Breast epithelium (tissue), 4 donors: ENCODE data around the gene ADD3. TPM values are rescaled to one million over a fixed set of nuclear protein-coding genes. Genes with fewer than 3 reads are reported as not detected.

Source experiments
- DNase-seq, 2 donors: peaks; one replicate each; pipeline ENCODE4 v3.0.0-alpha.2; 2019; ENCODE audit warnings: low spot score in 2 of 2
- H3K27ac ChIP-seq, 2 donors: fragments of 200-600 bp; sonication (generic) in 1 of 2; one replicate each; pipeline ENCODE4 v1.5.1; 2016 to 2019; ENCODE audit warnings: mild to moderate bottlenecking in 1 of 2
- H3K27me3 ChIP-seq, 2 donors: fragments of 200-600 bp; sonication (generic) in 1 of 2; one replicate each; pipeline versions ENCODE4 v1.5.1 to v1.6.0; 2017 to 2019; ENCODE audit warnings: control low read depth in 1 of 2, mild to moderate bottlenecking in 1 of 2
- H3K36me3 ChIP-seq: fragments of 200-600 bp; one replicate; pipeline ENCODE4 v1.5.1; 2019
- H3K4me1 ChIP-seq, 2 donors: fragments of 200-600 bp; sonication (generic); one replicate each; pipeline ENCODE4 v1.5.1; 2016 to 2019; ENCODE audit warnings: control low read depth in 1 of 2
- H3K4me3 ChIP-seq, 3 donors: fragments of 200-600 bp; sonication (generic); 1 replicate in 2 of 3; 2 replicates in 1 of 3; pipeline ENCODE4 v1.5.1; 2016 to 2019; ENCODE audit warnings: mild to moderate bottlenecking in 3 of 3, moderate library complexity in 2 of 3
- H3K9me3 ChIP-seq, 2 donors: fragments of 200-600 bp; sonication (generic) in 1 of 2; one replicate each; pipeline ENCODE4 v1.5.1; 2016 to 2019; ENCODE audit warnings: control low read depth in 1 of 2
- CTCF ChIP-seq, 3 donors: fragments of 450-650 bp; IDR thresholded peaks; one replicate each; pipeline ENCODE4 v1.5.1; 2016 to 2017; ENCODE audit warnings: antibody characterized with exemption in 3 of 3, mild to moderate bottlenecking in 3 of 3, moderate library complexity in 3 of 3
- POLR2A ChIP-seq: fragments of 450-650 bp; IDR thresholded peaks from one replicate; pipeline ENCODE4 v1.6.1; 2016; ENCODE audit warnings: antibody characterized with exemption, mild to moderate bottlenecking, moderate library complexity
- POLR2AphosphoS5 ChIP-seq, 3 donors: sonication (generic); formaldehyde crosslinking; IDR thresholded peaks; one replicate each; pipeline ENCODE4 v1.6.1; 2017; ENCODE audit warnings: antibody characterized with exemption in 3 of 3
- intact Hi-C: fragments of 100-400 bp; cut with DNase I; formaldehyde crosslinking; loops from one replicate; pipeline ENCODE4 v1.15.1; 2023; ENCODE audit warnings: low total_unique reads
- total RNA-seq, 3 donors: library from RNA; depleted of rRNA; stranded (reverse); fragments of >200 nt; gene quantifications; one replicate each; pipeline ENCODE4 v1.1.0, GENCODE V29; 2016

The ADD3 gene
- total RNA-seq, 3 donors from 2014 or later = 208 to 458 (median 347) TPM

- intact Hi-C loops = loop anchor here (10.0 kb wide), 2 partner anchors 57 to 127 kb away; partner anchors contain the start of gene MXI1
- no peak for TF ChIP-seq CTCF (IDR thresholded peaks at IDR 0.05)
- TF ChIP-seq POLR2AphosphoS5 (IDR thresholded peaks at IDR 0.05) = no peak
- TF ChIP-seq POLR2A = no peak
- no peaks in the 10 kb centered on the region for H3K9me3 ChIP-seq
These were observed 140.2 kb downstream of the ADD3 start for GRCh38 chr10:110147961-110148360.

GRCh38 chr10:110149259-110149658 is 141.5 kb downstream of the ADD3 start:
- intact Hi-C loops = loop anchor here (10.0 kb wide), 2 partner anchors 56 to 126 kb away; partner anchors contain the start of gene MXI1
- TF ChIP-seq CTCF (IDR thresholded peaks at IDR 0.05) = no peak
- no peak for TF ChIP-seq POLR2AphosphoS5 (IDR thresholded peaks at IDR 0.05)
- no peak for TF ChIP-seq POLR2A

More at GRCh38 chr10:110147961-110148360, 140.2 kb downstream of the ADD3 start:
- no peak for DNase-seq
- Histone ChIP-seq H3K36me3 (no peaks in the 10 kb centered on the region), H3K27me3 (no peaks in the 10 kb centered on the region), H3K4me3 (no peak overlapping the region), H3K27ac (no peak overlapping the region), H3K4me1 (no peaks in the 10 kb centered on the region)

GRCh38 chr10:110150046-110150445 is 142.3 kb downstream of the ADD3 start:
- H3K4me3 ChIP-seq = no peak overlapping the region
- no peak overlapping the region for H3K27ac ChIP-seq
- H3K9me3 ChIP-seq = no peaks in the 10 kb centered on the region
- no peak for DNase-seq
- H3K4me1 ChIP-seq = no peaks in the 10 kb centered on the region
- H3K36me3 ChIP-seq = no peaks in the 10 kb centered on the region
- intact Hi-C loops = no loop called here
- no peaks in the 10 kb centered on the region for H3K27me3 ChIP-seq
- TF ChIP-seq POLR2A (no peak), CTCF (IDR thresholded peaks at IDR 0.05) (no peak), POLR2AphosphoS5 (IDR thresholded peaks at IDR 0.05) (no peak)

More at GRCh38 chr10:110149259-110149658, 141.5 kb downstream of the ADD3 start:
- no peak for DNase-seq
- no peaks in the 10 kb centered on the region for H3K36me3 ChIP-seq
- no peaks in the 10 kb centered on the region for H3K4me1 ChIP-seq
- no peaks in the 10 kb centered on the region for H3K9me3 ChIP-seq
- H3K27ac ChIP-seq = no peak overlapping the region
- H3K27me3 ChIP-seq = no peaks in the 10 kb centered on the region
- H3K4me3 ChIP-seq = no peak overlapping the region

- intact Hi-C loops = no loop called here
- Histone ChIP-seq H3K9me3 (no peaks in the 10 kb centered on the region), H3K27me3 (no peaks in the 10 kb centered on the region), H3K4me1 (no peaks in the 10 kb centered on the region), H3K27ac (peak overlapping the region in 1 of 2 donors; percentile 45), H3K36me3 (no peaks in the 10 kb centered on the region), H3K4me3 (peak overlapping the region in 1 of 3 donors; percentile 9)
- TF ChIP-seq POLR2A (no peak), POLR2AphosphoS5 (IDR thresholded peaks at IDR 0.05) (no peak), CTCF (IDR thresholded peaks at IDR 0.05) (no peak)
- no peak for DNase-seq
These were observed 143.2 kb downstream of the ADD3 start for GRCh38 chr10:110150981-110151380.

DNA sequence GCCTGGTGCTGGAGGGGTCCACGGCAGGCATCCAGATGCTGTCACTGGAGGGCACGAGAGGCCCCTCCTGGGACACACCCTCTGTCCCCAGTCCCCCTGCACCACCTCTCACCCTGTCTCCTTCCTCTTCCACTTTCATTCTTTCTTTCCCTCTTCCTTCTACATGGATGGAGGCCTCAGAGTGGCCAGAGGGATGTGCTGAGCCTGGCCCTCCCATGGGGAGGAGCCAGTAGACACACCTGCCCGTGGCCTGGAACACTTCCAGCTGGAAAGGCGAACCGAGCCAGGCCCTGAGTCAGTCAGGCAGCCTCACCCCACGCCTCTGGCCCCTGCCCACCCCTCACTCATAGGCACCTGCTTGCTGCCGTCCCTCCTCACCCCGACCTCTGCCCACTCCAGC is 143.7 kb downstream of the ADD3 start:
- H3K36me3 ChIP-seq = no peaks in the 10 kb centered on the region
- no peak for TF ChIP-seq POLR2AphosphoS5 (IDR thresholded peaks at IDR 0.05)
- no peak for TF ChIP-seq POLR2A
- TF ChIP-seq CTCF (IDR thresholded peaks at IDR 0.05) = no peak
- no peaks in the 10 kb centered on the region for H3K27me3 ChIP-seq
- peak; percentile 63 to 76 for DNase-seq
- H3K4me3 ChIP-seq = peak overlapping the region in 1 of 3 donors; percentile 9
- no peaks in the 10 kb centered on the region for H3K9me3 ChIP-seq
- peak overlapping the region in 1 of 2 donors; percentile 45 for H3K27ac ChIP-seq
- no peaks in the 10 kb centered on the region for H3K4me1 ChIP-seq
- intact Hi-C loops = no loop called here
